Coronary artery (tissue), 2 donors: ENCODE results near the gene USP32.

Experiments used
- DNase-seq: peaks from one replicate; pipeline ENCODE4 v3.0.0-alpha.2; 2017; ENCODE audit warnings: low spot score
- H3K27ac ChIP-seq, 2 donors: fragments of 200-600 bp; sonication (generic); one replicate each; pipeline ENCODE4 v1.5.1; 2016 to 2019
- H3K4me3 ChIP-seq: fragments of 200-600 bp; sonication (generic); 2 replicates; pipeline ENCODE4 v1.5.1; 2016; ENCODE audit warnings: mild to moderate bottlenecking, moderate library complexity
- TF ChIP-seq, protein P1 (sequence below): fragments of 200-600 bp; sonication (generic); IDR thresholded peaks from one replicate; pipeline ENCODE4 v1.5.1; 2019; ENCODE audit warnings: antibody characterized with exemption

Gene USP32

GRCh38 chr17:60137731-60138130, 254.2 kb downstream of the USP32 start:
- TF ChIP-seq, protein P1, sequence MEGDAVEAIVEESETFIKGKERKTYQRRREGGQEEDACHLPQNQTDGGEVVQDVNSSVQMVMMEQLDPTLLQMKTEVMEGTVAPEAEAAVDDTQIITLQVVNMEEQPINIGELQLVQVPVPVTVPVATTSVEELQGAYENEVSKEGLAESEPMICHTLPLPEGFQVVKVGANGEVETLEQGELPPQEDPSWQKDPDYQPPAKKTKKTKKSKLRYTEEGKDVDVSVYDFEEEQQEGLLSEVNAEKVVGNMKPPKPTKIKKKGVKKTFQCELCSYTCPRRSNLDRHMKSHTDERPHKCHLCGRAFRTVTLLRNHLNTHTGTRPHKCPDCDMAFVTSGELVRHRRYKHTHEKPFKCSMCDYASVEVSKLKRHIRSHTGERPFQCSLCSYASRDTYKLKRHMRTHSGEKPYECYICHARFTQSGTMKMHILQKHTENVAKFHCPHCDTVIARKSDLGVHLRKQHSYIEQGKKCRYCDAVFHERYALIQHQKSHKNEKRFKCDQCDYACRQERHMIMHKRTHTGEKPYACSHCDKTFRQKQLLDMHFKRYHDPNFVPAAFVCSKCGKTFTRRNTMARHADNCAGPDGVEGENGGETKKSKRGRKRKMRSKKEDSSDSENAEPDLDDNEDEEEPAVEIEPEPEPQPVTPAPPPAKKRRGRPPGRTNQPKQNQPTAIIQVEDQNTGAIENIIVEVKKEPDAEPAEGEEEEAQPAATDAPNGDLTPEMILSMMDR = no peak
- no peak for DNase-seq

GRCh38 chr17:60135951-60136666, 255.8 kb downstream of the USP32 start:
- TF ChIP-seq, protein P1 = no peak
- no peak overlapping the region for H3K27ac ChIP-seq
- DNase-seq = no peak

More at GRCh38 chr17:60137731-60138130, 254.2 kb downstream of the USP32 start:
- Histone ChIP-seq H3K4me3 (no peak overlapping the region), H3K27ac (no peak overlapping the region)

DNA sequence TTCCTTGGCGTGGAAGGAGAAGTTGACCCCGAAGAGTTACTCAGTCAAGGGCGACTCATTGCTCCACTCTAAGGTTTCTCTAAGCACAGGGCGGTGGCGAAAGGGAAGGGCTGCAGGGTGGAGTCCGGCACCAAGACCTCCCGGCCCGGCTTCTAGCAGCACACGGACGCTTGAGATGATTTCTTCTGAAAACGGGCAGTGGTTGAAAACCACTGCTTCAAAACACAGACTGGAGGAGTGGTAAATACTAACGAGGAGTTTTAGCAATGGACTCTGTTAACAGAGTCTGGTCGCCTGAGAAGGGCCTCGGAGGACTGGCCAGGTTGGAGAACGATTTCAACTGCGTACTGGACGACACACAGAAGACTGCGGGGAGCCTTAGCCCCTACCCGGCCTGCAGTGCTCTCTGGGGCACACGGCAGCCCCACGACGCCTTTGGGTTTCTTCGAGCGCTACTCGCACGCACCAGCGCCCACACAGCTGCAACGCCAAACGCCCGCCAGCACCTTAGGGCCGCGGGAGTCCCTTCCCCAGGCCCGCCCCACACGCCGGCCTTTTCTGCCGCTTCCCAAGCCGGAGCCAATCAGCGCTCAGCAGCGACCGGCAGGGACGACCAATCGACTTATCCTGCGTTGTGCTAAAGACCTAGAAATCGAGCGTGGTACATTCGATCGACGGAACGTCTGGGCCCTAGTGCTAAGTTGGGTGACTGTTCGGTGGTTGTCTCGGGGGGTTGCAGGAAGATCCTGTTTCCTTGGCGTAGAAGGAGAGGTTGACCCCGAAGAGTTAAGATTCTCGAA, 256.6 kb downstream of the USP32 start:
- Histone ChIP-seq H3K4me3 (peak overlapping the region; percentile 82), H3K27ac (peak overlapping the region in 1 of 2 donors; percentile 86)
- TF ChIP-seq, protein P1 = no peak
- DNase-seq = peak; percentile 91

More at GRCh38 chr17:60135951-60136666, 255.8 kb downstream of the USP32 start:
- H3K4me3 ChIP-seq = peak overlapping the region; percentile 82

- DNase-seq = no peak
- peak overlapping the region in 1 of 2 donors; percentile 86 for H3K27ac ChIP-seq
- H3K4me3 ChIP-seq = peak overlapping the region; percentile 82
- TF ChIP-seq, protein P1 = no peak
Measured at GRCh38 chr17:60134396-60135150, 257.4 kb downstream of the USP32 start.

DNA sequence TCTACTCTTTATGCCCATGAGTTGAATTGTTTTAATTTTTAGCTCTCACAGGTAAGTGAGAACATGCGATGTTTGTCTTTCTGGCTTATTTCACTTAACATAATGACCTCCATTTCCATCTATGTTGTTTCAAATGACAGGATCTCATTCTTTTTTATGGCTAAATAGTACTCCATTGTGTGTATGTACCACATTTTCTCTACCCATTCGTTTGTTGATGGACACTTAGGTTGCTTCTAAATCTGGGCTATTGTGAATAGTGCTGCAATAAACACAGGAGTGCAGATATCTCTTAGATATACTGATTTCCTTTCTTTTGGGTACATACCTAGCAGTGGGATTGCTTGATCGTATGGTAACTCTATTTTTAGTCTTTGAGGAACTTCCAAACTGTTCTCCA, 261.5 kb downstream of the USP32 start:
- TF ChIP-seq, protein P1 = no peak
- no peak for DNase-seq
- no peak overlapping the region for H3K4me3 ChIP-seq
- no peak overlapping the region for H3K27ac ChIP-seq

DNA sequence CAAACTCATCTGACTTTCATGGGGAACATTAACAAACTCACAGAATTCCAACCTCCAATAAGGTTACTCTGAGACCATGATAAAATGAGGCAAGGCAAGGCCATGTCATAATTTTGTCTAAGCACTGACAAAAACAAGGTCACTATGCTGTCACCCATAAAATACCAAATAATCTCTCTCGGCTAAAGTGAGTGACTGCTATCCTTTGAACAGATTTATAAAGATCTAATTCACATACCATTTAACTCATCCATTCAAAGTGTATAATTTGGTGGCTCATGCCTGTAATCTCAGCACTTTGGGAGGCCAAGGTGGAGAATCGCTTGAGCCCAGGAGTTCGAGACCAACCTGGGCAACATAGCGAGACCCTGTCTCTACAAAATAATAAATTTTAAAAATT, 262.8 kb downstream of the USP32 start:
- TF ChIP-seq, protein P1 = no peak
- Histone ChIP-seq H3K27ac (no peak overlapping the region), H3K4me3 (no peak overlapping the region)
- no peak for DNase-seq
